Fibroblast of gingiva (primary cell): ENCODE data around the gene RNF14.
A peak's percentile ranks its signal among the peaks of the same experiment; 100 is the strongest.

Experiments
- DNase-seq: peaks from one replicate; pipeline ENCODE4 v3.0.0-alpha.2; 2011; ENCODE audit warnings: low read depth

The RNF14 gene

DNA sequence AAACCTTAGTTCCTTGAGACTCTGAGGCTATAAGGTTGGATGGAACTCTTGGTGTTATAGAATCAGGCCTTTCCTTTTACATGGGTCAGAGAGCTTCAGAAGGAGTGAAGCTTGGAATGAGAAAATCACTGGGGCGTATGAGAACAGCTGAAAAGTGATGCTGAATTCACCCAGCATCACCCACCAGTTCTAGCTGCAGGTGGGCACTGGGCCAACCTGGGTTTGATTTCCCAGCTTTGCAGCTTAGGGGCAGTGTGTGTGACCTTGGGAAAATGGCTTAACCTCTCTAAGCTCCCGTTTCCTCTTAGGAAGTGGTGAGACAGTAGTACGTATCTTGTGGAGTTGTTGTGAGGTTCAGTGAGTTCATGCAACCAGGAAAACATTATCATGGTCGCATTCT lies 21.6 kb upstream of the RNF14 start:
- no peak for DNase-seq

GRCh38 chr5:141948812-141949211 lies 20.1 kb upstream of the RNF14 start:
- no peak for DNase-seq

GRCh38 chr5:141949511-141949910 lies 19.4 kb upstream of the RNF14 start:
- no peak for DNase-seq

DNA sequence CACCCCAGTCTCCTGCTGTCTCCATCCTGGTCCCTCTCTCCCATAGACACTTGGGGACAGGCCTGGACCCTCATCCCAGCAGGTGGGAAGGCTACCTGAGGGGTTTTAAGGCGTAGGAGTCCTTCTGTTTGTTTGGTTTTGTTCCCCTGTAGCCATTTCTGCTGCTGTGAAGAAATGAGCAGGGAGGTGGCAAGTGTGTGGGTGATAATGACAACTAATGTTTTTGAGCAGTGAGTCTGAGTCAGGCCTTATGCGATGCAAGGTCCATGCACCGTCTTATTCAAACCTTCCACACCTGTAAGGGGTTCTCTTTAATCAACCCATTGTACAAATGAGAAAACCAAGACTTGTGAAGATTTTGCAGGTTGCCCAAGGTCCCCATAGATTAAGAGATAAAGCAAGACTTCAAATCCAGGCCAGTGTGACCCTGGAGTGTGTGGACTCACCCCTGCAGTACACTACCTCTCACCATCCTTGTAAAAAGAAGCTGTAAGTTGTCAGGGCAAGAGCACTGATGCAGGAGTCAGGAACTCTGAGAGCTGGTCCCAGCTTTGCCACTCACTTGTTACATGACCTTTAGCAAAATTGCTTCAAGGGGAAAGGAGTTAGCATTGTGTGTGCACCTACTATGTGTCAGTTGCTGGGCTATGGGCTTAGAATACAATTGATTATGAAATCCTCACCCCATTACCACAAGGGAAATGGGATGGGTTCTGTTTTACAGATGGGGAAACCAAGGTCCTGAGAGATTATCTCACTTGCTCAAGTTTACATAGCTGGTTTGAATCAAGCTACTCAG lies 18.5 kb upstream of the RNF14 start:
- DNase-seq, result no peak

DNA sequence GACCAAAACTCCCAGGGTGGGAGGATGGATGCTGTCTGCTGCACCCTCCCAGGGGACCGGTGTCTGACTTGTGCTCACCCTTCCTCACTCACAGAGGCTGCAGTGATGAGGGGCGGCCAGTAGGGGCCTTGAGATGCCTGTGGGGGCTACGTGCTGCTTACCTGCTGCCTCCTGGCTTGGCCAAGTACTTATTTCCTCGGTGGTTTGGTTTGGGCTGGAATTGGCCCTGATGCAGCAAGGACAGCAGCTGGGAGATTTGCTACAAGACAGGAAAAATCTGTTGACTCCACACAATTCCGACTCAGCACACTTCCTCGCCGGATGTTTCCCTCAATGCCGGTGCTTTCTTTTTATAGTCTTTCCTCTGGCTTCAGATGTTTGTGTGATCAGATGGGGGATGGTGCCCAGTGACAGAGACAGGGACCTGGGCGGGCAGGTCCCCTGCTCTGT lies 17.5 kb upstream of the RNF14 start:
- DNase-seq, result no peak

- no peak for DNase-seq
These were observed 16.9 kb upstream of the RNF14 start for GRCh38 chr5:141952020-141952419.

DNA sequence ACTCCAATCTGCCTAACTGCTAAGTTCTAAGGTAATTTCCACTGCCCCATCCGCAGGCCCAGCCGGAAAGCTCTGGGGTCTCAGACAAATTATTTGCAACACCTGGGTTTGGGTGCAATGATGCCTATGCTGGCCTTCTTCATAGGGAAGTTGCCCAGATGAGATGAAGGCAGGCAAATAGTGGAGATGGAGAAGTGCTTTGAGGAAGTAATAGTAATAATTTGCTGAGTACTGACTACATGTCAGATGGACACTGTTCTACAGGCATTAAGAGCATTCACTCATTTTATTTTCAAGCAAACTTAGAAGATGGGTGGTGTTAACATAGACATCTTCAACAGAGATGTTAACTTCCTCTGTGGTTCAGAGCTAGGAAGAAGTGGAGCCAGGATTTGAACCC lies 14.7 kb upstream of the RNF14 start:
- DNase-seq, result no peak

DNA sequence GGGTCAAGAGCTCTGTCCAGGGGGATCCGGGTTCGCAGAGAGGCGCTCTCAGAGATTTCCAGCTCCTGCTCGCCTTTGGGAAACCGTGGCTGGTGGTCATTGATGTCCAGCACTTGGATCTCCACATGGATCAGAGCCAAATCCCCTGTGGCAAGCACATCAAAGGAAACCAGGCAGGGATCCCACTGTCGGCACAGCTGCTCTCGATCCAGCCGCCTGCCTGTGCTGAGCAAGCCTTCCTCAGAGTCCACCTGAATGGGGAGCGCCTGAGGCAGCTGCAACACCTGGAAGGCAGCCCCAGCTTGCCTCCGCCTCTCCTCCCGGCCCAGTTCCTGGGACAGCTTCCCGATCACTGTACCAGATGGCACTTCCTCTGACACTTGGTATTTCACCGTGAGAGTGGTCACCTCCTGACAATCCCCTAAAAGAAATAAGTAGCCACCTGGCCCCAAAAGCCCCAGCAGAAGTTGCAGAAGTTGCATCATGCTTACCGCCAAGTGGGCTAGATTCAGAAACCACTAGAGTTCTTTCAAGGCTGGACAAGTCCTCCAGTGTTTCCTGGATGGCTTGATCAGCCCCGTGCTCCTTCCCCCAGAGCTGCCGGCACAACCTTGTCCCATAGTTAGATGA lies 11.4 kb upstream of the RNF14 start:
- no peak for DNase-seq

DNA sequence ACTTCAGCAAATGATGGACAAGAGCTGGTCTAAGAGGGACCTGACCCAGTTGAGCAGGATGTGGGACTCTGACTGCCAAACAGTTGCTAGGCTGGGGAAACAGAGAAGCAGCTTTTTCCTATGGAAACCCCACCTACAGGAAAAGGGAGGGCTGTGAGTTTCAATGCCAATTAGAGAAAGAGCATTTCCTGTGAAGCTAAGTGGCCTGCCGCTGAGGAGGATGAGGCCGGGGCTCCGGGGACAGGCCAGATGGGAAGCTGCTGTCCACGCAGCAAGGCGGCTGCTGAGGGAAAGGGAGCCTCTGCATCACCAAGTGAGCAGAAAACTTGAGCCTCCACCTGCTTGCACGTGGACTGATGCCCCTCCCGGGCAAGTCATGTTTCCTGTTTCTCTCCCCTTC lies 10.8 kb upstream of the RNF14 start, which contains the start of gene PCDH12:
TSS of gene PCDH12 (minus strand) at position 90 of the 400 bp plus-strand sequence. CDS start 351 bp downstream, outside the sequence.
- no peak for DNase-seq

DNA sequence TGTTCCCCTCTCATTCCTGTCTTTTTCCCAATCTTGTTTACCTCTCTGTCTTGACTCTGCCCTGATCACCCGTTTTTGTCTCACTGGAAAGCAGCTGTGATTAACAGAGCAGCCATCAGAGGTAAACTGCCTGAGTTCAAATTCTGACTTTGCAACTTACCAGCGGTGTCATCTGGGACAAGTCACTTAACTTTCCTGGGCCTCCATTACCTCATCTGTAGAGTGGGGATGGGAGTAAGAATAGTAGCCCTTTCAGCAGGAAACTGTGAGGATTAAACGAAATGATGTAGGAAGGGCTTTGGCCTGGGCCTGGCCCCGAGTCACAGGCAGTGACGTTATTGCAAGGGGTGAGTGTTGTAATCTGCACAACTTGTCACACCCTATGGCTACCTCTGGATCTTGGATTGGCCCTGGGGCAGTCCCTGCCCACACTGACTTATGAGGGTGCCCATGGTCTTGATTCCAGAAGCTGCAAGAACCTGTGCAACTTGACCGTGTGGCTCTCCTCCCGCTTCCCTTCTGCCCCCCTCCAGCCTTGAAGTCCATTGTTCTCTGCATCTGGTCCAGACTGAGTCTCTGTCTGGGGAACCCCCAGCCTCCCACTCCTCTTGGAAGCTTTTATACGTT lies 10.2 kb upstream of the RNF14 start:
- DNase-seq, result no peak

GRCh38 chr5:141960018-141960417 lies 8.9 kb upstream of the RNF14 start:
- DNase-seq, result no peak

- peak; percentile 69 for DNase-seq
These were observed 8.2 kb upstream of the RNF14 start for GRCh38 chr5:141960449-141961323.

DNA sequence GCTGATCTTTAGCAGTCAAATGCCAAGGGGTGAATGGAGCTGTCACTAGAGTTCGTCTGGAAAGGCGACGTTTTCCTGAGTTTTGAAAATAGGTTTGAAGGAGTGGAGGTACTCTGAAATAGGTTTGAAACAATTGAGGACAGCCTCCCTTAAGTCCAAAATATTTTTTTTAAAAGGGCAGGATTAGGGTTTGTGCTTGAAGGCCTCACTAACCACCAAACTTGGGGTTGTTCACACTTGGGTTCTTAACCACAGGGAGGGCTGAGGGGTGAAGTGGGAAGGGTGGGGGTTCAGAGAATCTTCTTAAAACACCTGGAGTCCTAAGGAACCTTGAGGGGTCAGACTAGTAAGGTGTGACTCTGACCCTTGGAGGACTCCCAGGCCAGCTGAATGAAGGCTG lies 7.4 kb upstream of the RNF14 start:
- no peak for DNase-seq

DNA sequence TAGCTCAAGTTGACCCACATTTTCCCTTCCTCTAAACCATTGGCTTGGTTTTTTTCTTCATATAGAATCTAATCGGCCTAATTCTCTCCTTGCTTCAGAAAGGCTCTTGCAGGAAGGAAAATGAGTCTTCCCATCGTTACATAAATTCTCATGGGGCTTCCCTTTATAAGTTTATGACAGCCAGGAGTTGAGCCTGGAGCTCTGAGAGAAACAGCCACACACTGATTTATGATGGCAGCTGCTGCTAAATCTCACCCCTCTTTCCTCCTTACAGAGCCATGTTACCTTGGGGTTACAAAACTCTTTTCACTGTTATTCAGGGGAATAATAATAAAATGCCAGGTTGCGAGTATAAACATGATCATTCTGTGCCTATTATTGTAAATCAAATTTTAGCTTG lies 5.2 kb upstream of the RNF14 start:
- DNase-seq, result no peak

DNA sequence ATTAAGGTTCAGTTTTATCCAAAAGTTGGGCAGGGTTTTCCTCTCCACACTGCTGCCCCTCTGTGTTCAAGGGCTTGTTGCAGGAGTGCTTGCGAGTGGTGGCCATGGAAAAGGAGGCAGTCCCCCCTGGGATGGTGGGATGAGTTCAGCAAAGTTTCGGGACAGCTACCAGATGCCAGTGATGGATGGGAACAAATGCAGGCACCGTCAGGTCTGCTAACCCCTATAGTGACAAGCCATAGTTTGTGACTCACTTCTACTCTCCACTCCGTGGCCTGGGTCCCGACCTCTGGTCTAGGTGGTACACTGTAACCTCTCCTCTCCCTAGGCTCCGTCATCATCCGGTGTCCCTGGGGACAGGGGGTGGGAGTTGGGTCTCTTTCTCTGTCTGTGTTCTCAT lies 3.8 kb upstream of the RNF14 start:
- no peak for DNase-seq

GRCh38 chr5:141966275-141966962 lies 2.5 kb upstream of the RNF14 start:
- DNase-seq, result no peak

GRCh38 chr5:141966963-141967333 lies 2.0 kb upstream of the RNF14 start:
- DNase-seq, result no peak

DNA sequence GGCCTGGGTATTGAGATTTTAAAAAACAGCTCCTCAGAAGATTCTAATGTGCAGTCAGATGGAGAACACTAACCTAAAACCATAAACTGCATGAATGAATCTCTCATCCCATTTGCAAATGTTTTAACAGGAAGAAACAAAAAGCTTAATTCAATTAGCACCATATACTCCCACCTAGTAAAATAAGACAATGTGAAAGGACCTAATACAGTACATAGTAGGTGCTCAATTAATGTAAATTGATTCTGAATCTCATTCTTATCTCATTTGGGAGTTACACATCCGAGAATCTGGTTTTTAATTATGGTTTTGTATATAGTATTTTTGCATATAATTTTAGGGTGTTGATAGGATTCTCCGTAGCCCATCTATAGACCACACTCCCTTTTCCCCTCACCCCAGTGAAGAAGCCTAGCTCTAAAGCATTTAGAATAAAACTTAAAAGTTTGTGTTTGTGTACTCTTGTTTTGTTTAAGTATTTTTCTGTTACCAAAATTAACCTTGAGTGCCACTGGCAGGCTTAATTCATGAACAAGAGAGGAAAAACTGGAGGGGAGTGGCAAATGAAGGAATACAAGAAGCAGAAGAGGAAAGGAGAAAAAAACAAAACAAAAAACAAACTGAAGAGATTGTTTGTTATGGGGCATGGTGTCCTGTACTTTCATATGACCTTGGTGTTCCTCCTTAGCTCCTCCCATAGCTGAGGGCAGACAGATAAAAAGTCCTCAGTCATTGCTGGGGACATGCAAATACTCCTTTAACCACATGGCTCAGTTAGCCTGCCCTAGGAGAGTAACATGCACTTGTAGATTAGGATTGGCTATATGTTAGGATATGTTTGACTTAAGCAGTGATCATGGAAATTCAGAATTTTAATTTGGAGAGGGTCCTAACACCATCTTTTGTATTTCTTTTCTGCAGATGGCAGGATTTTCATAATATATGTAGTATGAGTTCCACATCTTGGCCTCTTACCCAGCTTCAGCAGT lies 1.2 kb downstream of the RNF14 start:
- no peak for DNase-seq

GRCh38 chr5:141973871-141974595 lies 5.1 kb downstream of the RNF14 start:
- peak; percentile 48 for DNase-seq

GRCh38 chr5:141976176-141976575 lies 7.3 kb downstream of the RNF14 start:
- DNase-seq, result no peak
